Activated CD4-positive, alpha-beta T cell treated with anti-CD3 and anti-CD28 coated beads, Interleukin-2, amount 50 U/mL, for 24 hours (primary cell): Measurements from ENCODE around the gene PRUNE1.

Experiments
- DNase-seq, 2 donors: peaks; one replicate each; pipeline ENCODE4 v3.0.0-alpha.2; 2020; ENCODE audit warnings: low read depth in 1 of 2, low spot score in 1 of 2

Gene PRUNE1

DNA sequence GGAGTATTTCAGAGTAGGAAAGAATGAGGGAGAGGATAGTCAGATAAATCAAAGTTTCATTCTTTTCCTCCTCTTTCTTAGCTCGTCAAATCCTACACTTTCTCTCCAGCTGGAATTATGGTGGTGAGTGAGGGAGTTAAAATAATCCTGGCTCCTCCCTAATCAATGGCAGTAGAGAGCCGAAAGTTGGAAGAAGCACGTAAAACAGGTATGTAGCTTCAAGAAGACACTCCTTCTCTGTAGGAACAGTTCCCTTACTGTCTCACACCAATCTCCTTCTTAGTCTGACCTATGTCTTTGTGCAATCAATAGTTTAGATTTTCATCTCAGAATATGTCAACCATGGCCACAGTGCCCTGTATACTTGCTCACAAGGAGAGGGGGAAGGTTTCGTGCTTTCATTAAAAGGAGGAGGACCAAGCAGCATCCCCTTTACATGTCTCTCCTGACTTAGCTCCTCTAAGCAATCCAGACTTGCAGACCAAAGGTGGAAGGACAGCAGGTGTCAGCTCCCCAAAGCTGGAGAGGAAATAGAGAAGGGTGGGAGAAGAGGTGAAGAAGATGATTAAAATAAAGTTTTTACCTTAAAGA, 2.4 kb upstream of the PRUNE1 start:
- no peak for DNase-seq

- peak in 1 of 2 donors; percentile 21 for DNase-seq
Observed at GRCh38 chr1:151006327-151007052, 1.8 kb upstream of the PRUNE1 start, which contains the start of gene MINDY1. TSS of gene MINDY1 (minus strand) at chr1:151006902. CDS start at chr1:151002617, 4,285 bp downstream.

DNA sequence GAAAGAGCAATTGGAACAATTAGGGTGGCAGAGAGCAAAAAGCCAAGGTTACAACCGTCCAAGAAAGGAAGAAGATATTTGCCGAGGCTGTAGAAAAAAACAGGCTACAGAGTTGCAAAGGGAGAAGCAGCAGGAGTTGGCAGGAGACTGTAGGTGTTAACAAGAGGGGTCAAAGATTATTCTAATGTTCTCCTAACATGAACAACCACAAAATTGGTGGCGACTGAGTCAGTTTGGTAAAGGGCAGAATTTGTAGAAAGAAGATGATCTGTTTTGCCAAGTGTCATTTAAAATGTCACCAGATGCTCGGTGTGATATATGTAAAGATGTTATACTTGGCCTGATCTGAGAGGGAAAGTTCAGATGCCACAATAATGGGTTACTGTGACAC, 401 bp upstream of the PRUNE1 start:
- no peak for DNase-seq

GRCh38 chr1:151009206-151009587, 948 bp downstream of the PRUNE1 start:
- DNase-seq: no peak

- DNase-seq: no peak
Observed at GRCh38 chr1:151009674-151010345, 1.6 kb downstream of the PRUNE1 start.

DNA sequence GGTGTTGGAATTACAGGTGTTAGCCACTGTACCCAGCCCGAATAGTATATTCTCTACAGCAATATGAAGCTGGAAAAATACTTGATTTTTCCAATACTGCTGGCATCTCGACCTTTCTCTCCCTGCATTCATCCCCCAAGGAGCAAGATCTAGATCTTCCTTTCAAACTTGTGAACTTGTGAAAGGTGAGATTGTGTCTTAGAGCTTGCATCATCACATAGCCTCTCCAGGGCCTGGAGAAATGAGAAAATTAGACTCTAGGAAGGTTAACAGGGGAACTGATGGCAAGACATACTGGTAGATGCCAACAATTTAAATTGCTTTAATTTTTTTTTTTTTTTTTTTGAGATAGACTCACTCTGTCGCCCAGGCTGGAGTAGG, 2.1 kb downstream of the PRUNE1 start:
- no peak for DNase-seq

DNA sequence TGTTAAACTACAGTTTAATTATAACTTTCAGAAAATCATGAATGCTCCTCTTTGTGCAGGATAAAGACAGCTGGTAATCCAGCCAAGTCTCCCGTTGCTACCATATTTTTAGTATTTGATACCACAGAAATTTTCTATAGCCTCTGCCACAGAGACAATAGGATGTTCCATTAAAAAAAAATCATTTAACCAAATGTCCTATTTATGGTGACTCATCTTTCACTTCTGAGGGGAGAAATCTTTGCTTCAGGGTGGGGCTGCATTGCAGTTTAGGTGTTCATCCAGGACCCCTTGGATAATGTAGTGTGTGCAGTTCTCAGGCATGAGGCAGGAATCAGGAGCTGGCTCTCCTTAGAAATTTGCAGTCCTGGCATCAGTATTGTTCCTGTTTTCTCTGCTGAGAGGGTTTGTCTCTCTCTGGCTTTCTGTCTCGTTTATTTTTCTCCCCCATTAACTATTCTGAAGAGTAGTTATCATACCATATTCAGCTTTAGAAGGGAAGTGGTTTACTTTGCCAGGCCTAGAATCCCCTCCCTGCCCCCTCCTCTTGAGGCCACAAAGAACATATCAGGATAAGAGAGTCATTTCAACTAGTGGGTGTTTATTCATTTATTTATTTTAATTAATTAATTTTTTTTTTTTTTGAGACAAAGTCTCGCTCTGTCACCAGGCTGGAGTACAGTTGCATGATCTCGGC, 3.1 kb downstream of the PRUNE1 start:
- no peak for DNase-seq

DNA sequence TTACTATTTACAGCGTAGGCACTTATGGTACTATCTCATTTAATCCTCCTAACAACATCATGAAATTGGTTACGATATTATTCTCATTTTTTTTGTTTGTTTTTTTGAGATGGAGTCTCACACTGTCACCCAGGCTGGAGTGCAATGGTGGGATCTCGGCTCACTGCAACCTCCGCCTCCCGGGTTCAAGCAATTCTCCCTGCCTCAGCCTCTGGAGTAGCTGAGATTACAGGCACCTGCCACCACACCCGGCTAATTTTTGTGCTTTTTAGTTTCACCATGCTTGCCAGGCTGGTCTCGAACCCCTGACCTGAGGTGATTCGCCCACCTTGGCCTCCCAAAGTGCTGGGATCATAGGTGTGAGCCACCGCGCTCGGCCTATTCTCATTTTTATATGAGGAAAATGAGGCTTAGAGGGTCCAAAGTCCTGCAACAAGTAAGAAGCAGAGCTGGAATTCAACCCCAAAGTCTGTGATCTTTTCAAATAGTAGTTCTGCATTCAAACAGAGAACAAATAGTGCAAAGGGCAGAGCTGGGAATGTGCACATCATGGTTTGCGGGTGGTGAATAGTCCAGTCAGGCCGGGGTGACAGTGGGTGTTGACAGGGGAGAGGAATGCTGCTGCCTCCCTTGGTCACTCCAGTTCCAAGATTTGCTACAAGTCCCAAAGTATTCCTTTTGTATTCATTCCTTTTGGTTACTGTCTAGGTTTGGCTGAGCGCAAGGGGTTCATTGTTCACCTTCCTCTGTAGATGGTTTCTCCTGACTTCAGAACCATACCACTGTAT, 4.6 kb downstream of the PRUNE1 start:
- no peak for DNase-seq

GRCh38 chr1:151013518-151013917, 5.3 kb downstream of the PRUNE1 start:
- DNase-seq: no peak

DNA sequence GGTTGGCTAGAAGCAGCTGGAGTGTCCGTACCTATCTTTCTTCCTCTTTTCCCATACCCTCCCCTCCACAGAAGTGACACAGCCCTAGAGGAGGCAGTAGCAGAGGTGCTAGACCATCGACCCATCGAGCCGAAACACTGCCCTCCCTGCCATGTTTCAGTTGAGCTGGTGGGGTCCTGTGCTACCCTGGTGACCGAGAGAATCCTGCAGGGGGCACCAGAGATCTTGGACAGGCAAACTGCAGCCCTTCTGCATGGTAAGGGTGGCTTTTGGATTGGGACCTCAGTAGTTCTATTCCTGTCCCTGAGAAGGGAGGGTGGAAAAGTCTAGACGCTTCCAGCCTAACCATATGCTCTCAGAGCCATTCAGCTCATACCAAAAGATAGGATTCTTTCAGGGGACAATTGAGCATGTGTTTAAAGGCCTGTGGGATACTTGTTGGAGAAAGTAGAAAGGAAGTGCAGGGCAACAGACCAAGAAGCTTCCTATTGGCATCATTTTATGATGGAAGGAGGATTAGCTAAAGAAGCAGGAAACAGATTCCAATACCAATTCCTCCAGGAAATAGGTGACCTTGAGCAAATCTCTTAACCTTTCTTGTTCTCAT, 16.4 kb downstream of the PRUNE1 start:
- DNase-seq: peak; percentile 56 to 72

DNA sequence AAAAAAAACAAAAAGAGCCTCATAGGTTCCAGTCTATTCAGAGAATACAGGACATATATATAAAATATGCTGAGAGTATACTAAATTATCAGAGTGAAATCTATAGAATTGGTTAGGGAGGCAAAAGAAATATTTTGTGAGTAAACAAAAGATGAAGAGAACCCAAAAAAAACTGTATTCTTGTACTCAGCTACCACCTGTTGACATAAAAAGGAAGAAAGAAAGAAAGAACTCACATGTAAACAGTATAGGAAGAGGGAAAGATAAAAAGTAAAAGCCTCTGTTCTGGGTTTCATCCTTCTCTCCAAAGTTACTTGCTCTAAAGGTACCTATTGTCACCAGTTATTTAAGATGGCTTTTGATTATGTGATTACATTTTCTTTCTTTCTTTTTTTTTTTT, 18.2 kb downstream of the PRUNE1 start:
- no peak for DNase-seq

GRCh38 chr1:151032164-151032563, 23.9 kb downstream of the PRUNE1 start:
- DNase-seq: no peak

DNA sequence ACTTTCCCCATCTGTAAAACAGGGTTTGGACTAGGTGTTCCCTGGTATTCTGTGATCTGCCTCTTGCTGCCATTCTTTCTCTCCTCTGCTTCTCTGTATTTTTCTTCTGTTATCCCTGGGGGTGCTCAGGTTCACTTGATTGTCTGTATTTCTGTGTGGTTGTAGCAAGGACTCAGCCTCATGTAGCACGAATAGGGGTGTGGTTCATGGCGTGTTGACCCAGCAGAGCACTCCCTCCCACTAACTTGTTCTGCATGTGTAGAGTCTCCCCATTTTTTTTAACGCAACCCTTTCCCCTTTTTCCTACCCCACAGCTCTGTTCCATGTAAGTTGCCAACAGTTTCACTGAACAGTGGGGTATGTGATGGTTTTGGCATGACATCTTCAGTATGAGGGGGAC, 26.9 kb downstream of the PRUNE1 start:
- no peak for DNase-seq

DNA sequence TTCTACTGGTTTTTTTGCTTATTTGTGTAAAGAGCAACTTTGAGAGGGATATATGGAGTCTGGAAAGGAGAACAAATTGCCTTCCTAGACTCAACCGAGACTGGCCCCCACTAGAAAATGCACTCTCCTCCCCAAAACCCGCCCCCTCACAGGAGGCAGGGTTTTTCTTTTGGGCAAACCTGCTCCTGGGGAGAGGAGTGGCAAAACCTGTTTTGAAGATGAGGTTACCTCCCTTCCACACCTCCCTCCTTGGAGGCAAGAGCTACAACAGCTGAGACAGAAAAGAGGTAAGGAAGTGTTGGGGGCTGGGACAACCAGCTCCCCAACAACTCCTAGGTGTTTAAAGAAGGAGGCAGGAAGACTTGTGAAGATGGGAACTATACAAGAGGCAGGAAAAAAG, 28.1 kb downstream of the PRUNE1 start, which contains the start of gene BNIPL:
Gene BNIPL, plus strand, starts transcription at position 231 of the 400 bp plus-strand sequence. Its CDS starts 140 bp downstream, at position 371.
- no peak for DNase-seq

DNA sequence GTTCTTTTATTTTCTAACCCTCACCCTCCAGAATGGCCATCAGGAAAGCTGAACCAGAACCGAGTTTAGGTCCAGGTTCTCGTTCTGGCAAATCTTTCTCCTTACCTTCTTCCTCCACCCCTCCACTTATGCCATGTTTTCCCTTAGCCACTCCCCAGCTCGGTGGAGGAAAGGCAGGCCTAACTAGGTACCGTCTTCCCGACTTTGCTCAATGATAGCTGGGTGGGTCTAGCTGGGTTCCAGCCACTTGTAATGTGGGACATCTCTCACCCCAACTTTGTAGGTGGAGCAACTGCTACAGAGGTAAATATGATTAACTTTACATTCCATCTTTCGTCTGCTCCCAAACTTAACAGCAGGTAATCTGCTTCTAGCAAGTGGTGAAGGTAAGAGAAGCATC, 28.8 kb downstream of the PRUNE1 start:
- no peak for DNase-seq

DNA sequence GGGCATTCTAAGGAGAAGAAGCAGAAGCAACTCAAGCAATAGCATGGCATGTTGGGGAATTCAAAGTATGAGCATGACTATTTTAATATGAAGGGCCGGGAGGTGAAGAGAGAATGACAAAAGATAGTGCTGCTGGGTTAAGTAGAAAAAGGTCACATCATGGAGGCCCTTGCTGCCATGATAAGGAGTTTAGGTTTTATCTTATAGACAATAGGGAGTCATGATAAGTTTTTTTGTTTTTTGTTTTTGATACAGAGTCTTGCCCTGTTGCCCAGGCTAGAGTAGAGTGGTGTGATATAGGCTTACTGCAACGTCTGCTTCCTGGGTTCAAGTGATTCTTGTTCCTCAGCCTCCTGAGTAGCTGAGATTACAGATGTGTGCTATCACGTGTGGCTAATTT, 31.3 kb downstream of the PRUNE1 start:
- no peak for DNase-seq

DNA sequence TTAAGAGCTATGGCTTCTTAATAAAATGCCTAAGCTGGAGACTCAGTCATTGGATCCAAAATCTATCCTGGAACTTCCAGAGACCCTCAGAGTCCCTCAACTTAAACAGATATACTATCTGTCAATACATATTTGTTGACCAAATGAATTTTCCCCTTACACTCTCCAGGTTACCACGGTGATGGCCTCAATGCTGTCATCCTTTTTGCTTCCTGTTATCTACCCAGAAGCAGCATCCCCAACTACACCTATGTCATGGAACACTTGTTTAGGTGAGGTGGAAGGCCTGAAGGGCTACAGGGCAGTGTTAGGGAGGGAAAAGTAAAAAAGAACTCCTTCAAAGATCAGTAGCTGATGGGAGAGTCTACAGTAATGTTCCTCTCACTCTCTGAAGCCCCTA, 34.9 kb downstream of the PRUNE1 start:
- no peak for DNase-seq

DNA sequence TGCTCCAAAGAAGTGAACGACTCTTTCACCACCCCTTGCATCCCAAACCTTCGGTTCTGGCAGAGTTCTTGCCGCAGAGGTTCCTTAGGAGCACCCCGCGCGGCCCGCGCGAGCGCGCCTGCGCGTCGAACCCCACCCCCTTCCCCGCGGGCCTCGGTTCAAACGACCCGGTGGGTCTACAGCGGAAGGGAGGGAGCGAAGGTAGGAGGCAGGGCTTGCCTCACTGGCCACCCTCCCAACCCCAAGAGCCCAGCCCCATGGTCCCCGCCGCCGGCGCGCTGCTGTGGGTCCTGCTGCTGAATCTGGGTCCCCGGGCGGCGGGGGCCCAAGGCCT, 39.3 kb downstream of the PRUNE1 start, which contains the start of gene C1orf56:
Gene C1orf56, plus strand, starts transcription at position 161 of the 334 bp plus-strand sequence. Its CDS starts 97 bp downstream, at position 258.
- no peak for DNase-seq

DNA sequence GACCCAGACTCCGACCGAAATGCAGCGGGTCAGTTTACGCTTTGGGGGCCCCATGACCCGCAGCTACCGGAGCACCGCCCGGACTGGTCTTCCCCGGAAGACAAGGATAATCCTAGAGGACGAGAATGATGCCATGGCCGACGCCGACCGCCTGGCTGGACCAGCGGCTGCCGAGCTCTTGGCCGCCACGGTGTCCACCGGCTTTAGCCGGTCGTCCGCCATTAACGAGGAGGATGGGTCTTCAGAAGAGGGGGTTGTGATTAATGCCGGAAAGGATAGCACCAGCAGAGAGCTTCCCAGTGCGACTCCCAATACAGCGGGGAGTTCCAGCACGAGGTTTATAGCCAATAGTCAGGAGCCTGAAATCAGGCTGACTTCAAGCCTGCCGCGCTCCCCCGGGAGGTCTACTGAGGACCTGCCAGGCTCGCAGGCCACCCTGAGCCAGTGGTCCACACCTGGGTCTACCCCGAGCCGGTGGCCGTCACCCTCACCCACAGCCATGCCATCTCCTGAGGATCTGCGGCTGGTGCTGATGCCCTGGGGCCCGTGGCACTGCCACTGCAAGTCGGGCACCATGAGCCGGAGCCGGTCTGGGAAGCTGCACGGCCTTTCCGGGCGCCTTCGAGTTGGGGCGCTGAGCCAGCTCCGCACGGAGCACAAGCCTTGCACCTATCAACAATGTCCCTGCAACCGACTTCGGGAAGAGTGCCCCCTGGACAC, 39.8 kb downstream of the PRUNE1 start:
- no peak for DNase-seq

- no peak for DNase-seq
Observed at GRCh38 chr1:151048645-151049032, 40.4 kb downstream of the PRUNE1 start.
